ENCODE measurements around the gene SPTAN1. TPM values are rescaled to one million over a fixed set of nuclear protein-coding genes. Genes with fewer than 3 reads are reported as not detected.

Gene SPTAN1
- total and polyA plus RNA-seq, 2 donors (not counting 3 experiments of a cell fraction or from before 2014, with no cell fraction given): 408 to 502 TPM

DNA sequence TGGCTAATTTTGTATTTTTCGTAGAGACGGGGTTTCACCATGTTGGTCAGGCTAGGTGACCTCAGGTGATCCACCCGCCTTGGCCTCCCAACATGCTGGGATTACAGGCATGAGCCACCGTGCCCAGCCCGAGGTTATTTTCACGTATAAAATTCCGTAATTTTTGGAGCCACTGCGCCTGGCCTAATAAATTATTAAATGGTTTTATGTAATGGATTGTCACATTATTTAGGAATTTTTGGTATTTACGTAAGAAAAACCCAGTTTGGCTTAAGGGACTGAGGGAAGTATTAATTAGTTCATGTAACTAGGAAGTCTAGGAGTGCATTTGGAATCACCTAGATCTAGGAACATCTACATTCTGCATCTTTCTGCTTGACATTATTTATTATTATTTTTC lies 39.6 kb upstream of the SPTAN1 start:
- no peaks in the 10 kb centered on the region for H3K9me1 ChIP-seq (replicated peaks; ENCODE audit: control insufficient read depth, extremely low read depth, insufficient read depth, low read length)
- no peak for DNase-seq (ENCODE audit: low read depth, low spot score)
- no peak for FAIRE-seq
- no peaks in the 10 kb centered on the region for H4K20me1 ChIP-seq (replicated peaks; ENCODE audit: control insufficient read depth, extremely low read depth, insufficient read depth, low read length)
- H3K79me2 ChIP-seq (ENCODE audit: control insufficient read depth, insufficient read depth, low read length): no peaks in the 10 kb centered on the region
- no TSS peak for BruUV-seq (replicated peaks)
- dilution Hi-C loops (cut with MboI; ENCODE audit: extremely low pct_ligation_motif_present, low sequenced_read_pairs) (no loop called here), intact Hi-C loops (cut with micrococcal nuclease) (no loop called here)
- H3K9me3 ChIP-seq (replicated peaks; ENCODE audit: control insufficient read depth, insufficient read depth, low read length): no peaks in the 10 kb centered on the region
- H3K4me1 ChIP-seq (ENCODE audit: control insufficient read depth, extremely low read depth, insufficient read depth, low read length): no peaks in the 10 kb centered on the region
- TF ChIP-seq MAX (IDR thresholded peaks at IDR 0.05; ENCODE audit: insufficient read depth, insufficient read length): no peak
- TF ChIP-seq POLR2AphosphoS5 (IDR thresholded peaks at IDR 0.05; ENCODE audit: insufficient read depth, low read depth, low read length): no peak
- no peak for TF ChIP-seq JUN (IDR thresholded peaks at IDR 0.05; ENCODE audit: borderline replicate concordance, insufficient read depth, insufficient read length, low read depth)
- TF ChIP-seq POLR2A (IDR thresholded peaks at IDR 0.05; ENCODE audit: low read depth, low read length): no peak
- no peak for TF ChIP-seq EZH2 (IDR thresholded peaks at IDR 0.05; ENCODE audit: borderline replicate concordance, low read depth, low read length, severe bottlenecking)
- TF ChIP-seq FOS (IDR thresholded peaks at IDR 0.05; ENCODE audit: borderline replicate concordance, insufficient read depth, low read length): no peak
- TF ChIP-seq MYC (IDR thresholded peaks at IDR 0.05; ENCODE audit: low read depth, low read length): no peak
- TF ChIP-seq, protein P1, sequence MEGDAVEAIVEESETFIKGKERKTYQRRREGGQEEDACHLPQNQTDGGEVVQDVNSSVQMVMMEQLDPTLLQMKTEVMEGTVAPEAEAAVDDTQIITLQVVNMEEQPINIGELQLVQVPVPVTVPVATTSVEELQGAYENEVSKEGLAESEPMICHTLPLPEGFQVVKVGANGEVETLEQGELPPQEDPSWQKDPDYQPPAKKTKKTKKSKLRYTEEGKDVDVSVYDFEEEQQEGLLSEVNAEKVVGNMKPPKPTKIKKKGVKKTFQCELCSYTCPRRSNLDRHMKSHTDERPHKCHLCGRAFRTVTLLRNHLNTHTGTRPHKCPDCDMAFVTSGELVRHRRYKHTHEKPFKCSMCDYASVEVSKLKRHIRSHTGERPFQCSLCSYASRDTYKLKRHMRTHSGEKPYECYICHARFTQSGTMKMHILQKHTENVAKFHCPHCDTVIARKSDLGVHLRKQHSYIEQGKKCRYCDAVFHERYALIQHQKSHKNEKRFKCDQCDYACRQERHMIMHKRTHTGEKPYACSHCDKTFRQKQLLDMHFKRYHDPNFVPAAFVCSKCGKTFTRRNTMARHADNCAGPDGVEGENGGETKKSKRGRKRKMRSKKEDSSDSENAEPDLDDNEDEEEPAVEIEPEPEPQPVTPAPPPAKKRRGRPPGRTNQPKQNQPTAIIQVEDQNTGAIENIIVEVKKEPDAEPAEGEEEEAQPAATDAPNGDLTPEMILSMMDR (IDR thresholded peaks at IDR 0.05; ENCODE audit: extremely low read depth in 1 of 2, insufficient read depth in 1 of 2, low read depth in 1 of 2, low read length in 2 of 2): no peak
- no peak for TF ChIP-seq GATA2 (IDR thresholded peaks at IDR 0.05; ENCODE audit: insufficient read depth, insufficient read length, low read depth, low read length)
- H3K4me2 ChIP-seq (ENCODE audit: insufficient read depth, low read length): no peak overlapping the region
- H3K27ac ChIP-seq (ENCODE audit: insufficient read depth, low read depth, low read length): no peak overlapping the region
- ChIA-PET POLR2A (no interaction called here), CTCF (interaction anchor here (0.6 kb wide), 1 partner anchor 74 kb away, joined by 3 read pairs; no protein-coding TSS in a partner anchor)
- no peak overlapping the region for H3K9ac ChIP-seq (replicated peaks; ENCODE audit: extremely low read depth, insufficient read depth, low read length)
- no peak overlapping the region for H2AFZ ChIP-seq (ENCODE audit: low read depth, low read length)
- no peaks in the 10 kb centered on the region for H3K27me3 ChIP-seq (ENCODE audit: control insufficient read depth in 2 of 2, insufficient read depth in 2 of 2, low read length in 2 of 2)
- H3K4me3 ChIP-seq (replicated peaks in 1 of 3; ENCODE audit: insufficient read depth in 1 of 3, low read depth in 1 of 3, low read length in 3 of 3): no peak overlapping the region
- H3K36me3 ChIP-seq (ENCODE audit: control insufficient read depth in 2 of 2, extremely low read depth in 1 of 2, insufficient read depth in 2 of 2, low read length in 2 of 2): peaks cover 0 to 4% of the 10 kb centered on the region in 2 experiments

All from endothelial cell of umbilical vein (primary cell).